Mesenchymal stem cell (in vitro differentiated cells and primary cell): Measurements from ENCODE around the gene PSMA7.
"Not testable (repeated sequence)": the region's sequence is repeated elsewhere in the genome, so short reads cannot be mapped to it uniquely, and the experiment has no call there.

Experiments used
- DNase-seq: peaks from one replicate; pipeline ENCODE4 v3.0.0-alpha.2; 2013
- H2AFZ ChIP-seq: one replicate; pipeline ENCODE4 v1.6.1; 2013; ENCODE audit warnings: low read depth, mild to moderate bottlenecking, control low read depth, inconsistent platforms, low read length, moderate library complexity
- H2AK5ac ChIP-seq: 2 replicates; pipeline ENCODE4 v1.6.1; 2013; ENCODE audit warnings: low read length, moderate library complexity, mild to moderate bottlenecking, inconsistent platforms; ENCODE audit not compliant: severe bottlenecking
- H2BK120ac ChIP-seq: one replicate; pipeline ENCODE4 v1.6.1; 2013; ENCODE audit warnings: low read depth, mild to moderate bottlenecking, inconsistent platforms, low read length, moderate library complexity
- H2BK12ac ChIP-seq, 2 experiments: one replicate each; pipeline ENCODE4 v1.6.1; 2013; ENCODE audit warnings: inconsistent platforms in 2 of 2, low read length in 2 of 2, mild to moderate bottlenecking in 2 of 2, moderate library complexity in 2 of 2, control low read depth in 1 of 2
- H2BK15ac ChIP-seq: one replicate; pipeline ENCODE4 v1.6.1; 2013; ENCODE audit warnings: mild to moderate bottlenecking, low read depth, inconsistent platforms; ENCODE audit not compliant: poor library complexity, severe bottlenecking
- H2BK5ac ChIP-seq: 2 replicates; pipeline ENCODE4 v1.6.1; 2013; ENCODE audit warnings: low read depth, mild to moderate bottlenecking, low read length, control low read depth, inconsistent platforms; ENCODE audit not compliant: poor library complexity, severe bottlenecking
- H3K14ac ChIP-seq, 2 experiments: one replicate each; pipeline ENCODE4 v1.6.1; 2013; ENCODE audit warnings: inconsistent platforms in 2 of 2, low read length in 2 of 2, control low read depth in 1 of 2, mild to moderate bottlenecking in 1 of 2, moderate library complexity in 1 of 2
- H3K18ac ChIP-seq, 2 experiments: one replicate each; pipeline ENCODE4 v1.6.1; 2013; ENCODE audit warnings: inconsistent platforms in 2 of 2, low read length in 2 of 2, control low read depth in 1 of 2, low read depth in 1 of 2, mild to moderate bottlenecking in 1 of 2
- H3K23ac ChIP-seq, 2 experiments: one replicate each; pipeline ENCODE4 v1.6.1; 2013; ENCODE audit warnings: inconsistent platforms in 2 of 2, low read length in 2 of 2, mild to moderate bottlenecking in 2 of 2, moderate library complexity in 2 of 2, control low read depth in 1 of 2
- H3K27ac ChIP-seq: 2 replicates; pipeline ENCODE4 v1.5.1; 2013; ENCODE audit warnings: mild to moderate bottlenecking, moderate library complexity, low read length, control low read depth, inconsistent platforms; ENCODE audit not compliant: poor library complexity, severe bottlenecking
- H3K27me3 ChIP-seq, 2 experiments: 2 replicates each; pipeline versions ENCODE4 v1.6.1 to v1.7.0; 2013; ENCODE audit warnings: low read length in 2 of 2, mild to moderate bottlenecking in 2 of 2, moderate library complexity in 2 of 2, control low read depth in 1 of 2, inconsistent platforms in 1 of 2; ENCODE audit not compliant: control insufficient read depth in 1 of 2, insufficient read depth in 1 of 2
- H3K36me3 ChIP-seq, 2 experiments: 2 replicates each; pipeline versions ENCODE4 v1.6.1 to v1.7.0; 2013; ENCODE audit warnings: low read length in 2 of 2, control low read depth in 1 of 2, inconsistent platforms in 1 of 2, low read depth in 1 of 2, mild to moderate bottlenecking in 1 of 2; ENCODE audit not compliant: insufficient read depth in 2 of 2, control insufficient read depth in 1 of 2
- H3K4ac ChIP-seq, 2 experiments: one replicate each; pipeline ENCODE4 v1.6.1; 2013; ENCODE audit warnings: inconsistent platforms in 2 of 2, low read length in 2 of 2, mild to moderate bottlenecking in 2 of 2, moderate library complexity in 2 of 2, control low read depth in 1 of 2, low read depth in 1 of 2
- H3K4me1 ChIP-seq: 2 replicates; pipeline ENCODE4 v1.6.1; 2013; ENCODE audit warnings: low read depth, low read length, control low read depth; ENCODE audit not compliant: control insufficient read depth, insufficient read depth
- H3K4me2 ChIP-seq: 2 replicates; pipeline ENCODE4 v1.6.1; 2013; ENCODE audit warnings: low read length, mild to moderate bottlenecking, inconsistent platforms; ENCODE audit not compliant: poor library complexity, severe bottlenecking
- H3K4me3 ChIP-seq, 2 experiments: 2 replicates each; pipeline versions ENCODE4 v1.5.1 to v1.7.0; 2013; ENCODE audit warnings: low read length in 2 of 2, mild to moderate bottlenecking in 2 of 2, control low read depth in 1 of 2, low read depth in 1 of 2; ENCODE audit not compliant: insufficient read depth in 1 of 2
- H3K79me1 ChIP-seq: replicated peaks from 2 replicates; pipeline ENCODE4 v1.6.1; 2013; ENCODE audit warnings: mild to moderate bottlenecking, control low read depth, low read length, inconsistent platforms; ENCODE audit not compliant: poor library complexity, severe bottlenecking
- H3K9ac ChIP-seq: 2 replicates; pipeline ENCODE4 v1.7.0; 2013; ENCODE audit warnings: mild to moderate bottlenecking, low read length, moderate library complexity
- H3K9me3 ChIP-seq: 2 replicates; pipeline ENCODE4 v1.7.0; 2013; ENCODE audit warnings: mild to moderate bottlenecking, low read length; ENCODE audit not compliant: control insufficient read depth
- H4K8ac ChIP-seq: one replicate; pipeline ENCODE4 v1.6.1; 2013; ENCODE audit warnings: inconsistent platforms, mild to moderate bottlenecking, low read length, moderate library complexity
- H4K91ac ChIP-seq: one replicate; pipeline ENCODE4 v1.6.1; 2013; ENCODE audit warnings: mild to moderate bottlenecking, low read length, inconsistent platforms
- WGBS: methylation state at CpG from one replicate; pipeline ENCODE4 v1.1.7; 2013; ENCODE audit warnings: mixed read lengths; 5-methylcytosine and 5-hydroxymethylcytosine counted together

PSMA7 gene

GRCh38 chr20:62117658-62118057 is 25.5 kb downstream of the PSMA7 start:
- Histone ChIP-seq H3K18ac (no peak overlapping the region), H3K9ac (no peak overlapping the region), H2AK5ac (no peak overlapping the region), H3K4me2 (no peak overlapping the region), H3K14ac (no peak overlapping the region), H3K79me1 (no peaks in the 10 kb centered on the region), H3K23ac (no peak overlapping the region), H2BK12ac (no peak overlapping the region), H3K4me3 (no peak overlapping the region), H3K4ac (peak overlapping the region in 1 of 2 experiments; percentile 25), H2BK120ac (no peak overlapping the region), H3K4me1 (peaks cover 4% of the 10 kb centered on the region), H3K27me3 (peaks cover 33 to 40% of the 10 kb centered on the region in 2 experiments), H3K36me3 (no peaks in the 10 kb centered on the region), H2BK5ac (no peak overlapping the region), H2AFZ (no peak overlapping the region), H3K9me3 (peaks cover 8% of the 10 kb centered on the region), H3K27ac (no peak overlapping the region), H4K91ac (no peak overlapping the region), H4K8ac (no peak overlapping the region), H2BK15ac (no peak overlapping the region)
- no peak for DNase-seq
- WGBS = 69% methylated on average over 15 of the region's 15 CpGs

GRCh38 chr20:62117362-62117646 is 25.9 kb downstream of the PSMA7 start:
- Histone ChIP-seq H3K27me3 (peaks cover 33 to 40% of the 10 kb centered on the region in 2 experiments), H3K9me3 (peaks cover 12% of the 10 kb centered on the region), H3K4me2 (no peak overlapping the region), H3K4me3 (no peak overlapping the region), H3K23ac (no peak overlapping the region), H2BK5ac (no peak overlapping the region), H3K4me1 (peaks cover 4% of the 10 kb centered on the region), H3K27ac (no peak overlapping the region), H3K9ac (no peak overlapping the region), H3K14ac (no peak overlapping the region), H3K79me1 (no peaks in the 10 kb centered on the region), H3K18ac (no peak overlapping the region), H3K4ac (no peak overlapping the region), H3K36me3 (no peaks in the 10 kb centered on the region), H2BK12ac (no peak overlapping the region), H2AK5ac (no peak overlapping the region), H2AFZ (no peak overlapping the region), H4K8ac (no peak overlapping the region), H2BK15ac (no peak overlapping the region), H4K91ac (no peak overlapping the region), H2BK120ac (no peak overlapping the region)
- no peak for DNase-seq
- WGBS = 24% methylated on average over 9 of the region's 9 CpGs

- no peak overlapping the region for H2BK5ac ChIP-seq
- WGBS = 89% methylated on average over 34 of the region's 38 CpGs
- H3K23ac ChIP-seq = no peak overlapping the region
- H3K36me3 ChIP-seq = no peaks in the 10 kb centered on the region
- no peak overlapping the region for H3K18ac ChIP-seq
- H3K4me2 ChIP-seq = no peak overlapping the region
- peaks cover 4% of the 10 kb centered on the region for H3K4me1 ChIP-seq
- peaks cover 33 to 40% of the 10 kb centered on the region in 2 experiments for H3K27me3 ChIP-seq
- no peak for DNase-seq
- no peak overlapping the region for H3K14ac ChIP-seq
- H2BK15ac ChIP-seq = no peak overlapping the region
- no peaks in the 10 kb centered on the region for H3K79me1 ChIP-seq
- H3K27ac ChIP-seq = no peak overlapping the region
- H4K8ac ChIP-seq = no peak overlapping the region
- no peak overlapping the region for H2AK5ac ChIP-seq
- no peak overlapping the region for H2AFZ ChIP-seq
- H3K9me3 ChIP-seq = peaks cover 13% of the 10 kb centered on the region
- H3K4me3 ChIP-seq = no peak overlapping the region
- H2BK12ac ChIP-seq = no peak overlapping the region
- no peak overlapping the region for H2BK120ac ChIP-seq
- no peak overlapping the region for H3K4ac ChIP-seq
- no peak overlapping the region for H4K91ac ChIP-seq
- no peak overlapping the region for H3K9ac ChIP-seq
Measured at GRCh38 chr20:62116558-62117361, 26.4 kb downstream of the PSMA7 start.

GRCh38 chr20:62115800-62116407 is 27.3 kb downstream of the PSMA7 start:
- H4K8ac ChIP-seq, H3K27ac ChIP-seq, H3K36me3 ChIP-seq, H4K91ac ChIP-seq, H2BK15ac ChIP-seq, DNase-seq, H3K79me1 ChIP-seq, H3K4me1 ChIP-seq, H2BK120ac ChIP-seq, H3K23ac ChIP-seq, H3K4me2 ChIP-seq, H3K4me3 ChIP-seq, H2AK5ac ChIP-seq, H2BK5ac ChIP-seq, H3K4ac ChIP-seq, H2AFZ ChIP-seq, H2BK12ac ChIP-seq, H3K18ac ChIP-seq, H3K14ac ChIP-seq, H3K9ac ChIP-seq: not testable (repeated sequence)
- peaks cover 17% of the 10 kb centered on the region for H3K9me3 ChIP-seq
- 82% methylated on average over 3 of the region's 7 CpGs for WGBS
- H3K27me3 ChIP-seq = peaks cover 33 to 40% of the 10 kb centered on the region in 2 experiments
